Endothelial cell of umbilical vein (primary cell): ENCODE measurements around the gene S1PR4. TPM values are rescaled to one million over a fixed set of nuclear protein-coding genes. Genes with fewer than 3 reads are reported as not detected.

ENCODE experiments used
- BruUV-seq: library from RNA; stranded (reverse); fragments of 400-500 nt; replicated peaks from 2 replicates; lab custom pipeline; 2021; lab: Mats Ljungman, UMichigan
- CTCF ChIA-PET: fragments of 300-600, 350-600 bp; sonication (Branson Sonifier 250); formaldehyde crosslinking; loops from one replicate; lab custom pipeline; 2021; ENCODE audit warnings: antibody characterized with exemption, inconsistent platforms; lab: Charles Lee
- POLR2A ChIA-PET: fragments of 300-600, 350-600 bp; sonication (Branson Sonifier 250); formaldehyde crosslinking; loops from one replicate; lab custom pipeline; 2021; ENCODE audit warnings: antibody characterized with exemption, inconsistent platforms; lab: Charles Lee
- DNase-seq: peaks from one replicate; pipeline ENCODE4 v3.0.0-alpha.2; 2011; ENCODE audit warnings: low read depth, low spot score
- FAIRE-seq: peaks from 2 replicates; lab custom pipeline; 2011; peaks lifted over from hg19 to GRCh38; lab: Jason Lieb, UNC
- H2AFZ ChIP-seq: 2 replicates; pipeline ENCODE4 v1.6.0; 2012; ENCODE audit warnings: low read depth, low read length, control low read depth, inconsistent platforms
- H3K27ac ChIP-seq: 2 replicates; pipeline ENCODE4 v1.5.1; 2011; ENCODE audit warnings: low read depth, mild to moderate bottlenecking, control low read depth, low read length, moderate library complexity; ENCODE audit not compliant: insufficient read depth
- H3K27me3 ChIP-seq, 2 experiments: 2 replicates each; pipeline versions ENCODE4 v1.6.0 to v1.6.1; 2011; ENCODE audit warnings: low read length in 2 of 2, mixed read lengths in 1 of 2; ENCODE audit not compliant: control insufficient read depth in 2 of 2, insufficient read depth in 2 of 2
- H3K36me3 ChIP-seq, 2 experiments: 2 replicates in 1 of 2; 3 replicates in 1 of 2; pipeline ENCODE4 v1.5.1; 2011; ENCODE audit warnings: low read length in 2 of 2, mild to moderate bottlenecking in 1 of 2, moderate library complexity in 1 of 2; ENCODE audit not compliant: control insufficient read depth in 2 of 2, insufficient read depth in 2 of 2; ENCODE audit errors: extremely low read depth in 1 of 2
- H3K4me1 ChIP-seq: 3 replicates; pipeline ENCODE4 v1.5.1; 2011; ENCODE audit warnings: mild to moderate bottlenecking, low read length; ENCODE audit not compliant: control insufficient read depth, insufficient read depth; ENCODE audit errors: extremely low read depth
- H3K4me2 ChIP-seq: 2 replicates; pipeline ENCODE4 v1.6.1; 2011; ENCODE audit warnings: low read length, control low read depth, mixed read lengths; ENCODE audit not compliant: insufficient read depth
- H3K4me3 ChIP-seq, 3 experiments: fragments of 200-600 bp in 1 of 3; sonication (generic), shearing (Covaris generic) in 1 of 3; replicated peaks in 1 of 3; 2 replicates each; pipeline ENCODE4 v1.5.1; 2011 to 2016; ENCODE audit warnings: control low read depth in 3 of 3, low read length in 3 of 3, mild to moderate bottlenecking in 2 of 3, inconsistent platforms in 1 of 3, low read depth in 1 of 3, moderate library complexity in 1 of 3; ENCODE audit not compliant: insufficient read depth in 1 of 3
- H3K79me2 ChIP-seq: 2 replicates; pipeline ENCODE4 v1.6.0; 2012; ENCODE audit warnings: low read length, inconsistent platforms; ENCODE audit not compliant: control insufficient read depth, insufficient read depth
- H3K9ac ChIP-seq: replicated peaks from 2 replicates; pipeline ENCODE3; 2011; ENCODE audit warnings: low read length, control low read depth; ENCODE audit not compliant: insufficient read depth; ENCODE audit errors: extremely low read depth
- H3K9me1 ChIP-seq: replicated peaks from 3 replicates; pipeline ENCODE4 v1.6.0; 2011; ENCODE audit warnings: mild to moderate bottlenecking, low read length; ENCODE audit not compliant: control insufficient read depth, insufficient read depth; ENCODE audit errors: extremely low read depth
- H3K9me3 ChIP-seq: replicated peaks from 2 replicates; pipeline ENCODE4 v1.5.1; 2012; ENCODE audit warnings: low read length, inconsistent platforms; ENCODE audit not compliant: control insufficient read depth, insufficient read depth
- H4K20me1 ChIP-seq: replicated peaks from 2 replicates; pipeline ENCODE3; 2011; ENCODE audit warnings: mild to moderate bottlenecking, low read length; ENCODE audit not compliant: control insufficient read depth, insufficient read depth; ENCODE audit errors: extremely low read depth
- GATA2 ChIP-seq: IDR thresholded peaks from 2 replicates; pipeline ENCODE4 v1.7.0; 2011; ENCODE audit warnings: low read depth, mild to moderate bottlenecking, moderate library complexity, mixed read lengths, low read length; ENCODE audit not compliant: insufficient read length, insufficient read depth
- JUN ChIP-seq: IDR thresholded peaks from 2 replicates; pipeline ENCODE4 v1.6.1; 2011; ENCODE audit warnings: borderline replicate concordance, low read depth; ENCODE audit not compliant: insufficient read length, insufficient read depth
- POLR2A ChIP-seq: IDR thresholded peaks from 2 replicates; pipeline ENCODE4 v1.6.1; 2012; ENCODE audit warnings: low read depth, mild to moderate bottlenecking, control low read depth, low read length
- POLR2AphosphoS5 ChIP-seq: IDR thresholded peaks from 2 replicates; pipeline ENCODE4 v1.6.1; 2012; ENCODE audit warnings: low read depth, mild to moderate bottlenecking, control low read depth, low read length, moderate library complexity; ENCODE audit not compliant: insufficient read depth
- dilution Hi-C: fragments of 300-500 bp; cut with MboI; formaldehyde crosslinking; loops from one replicate; pipeline ENCODE4 v1.15.0; 2019; ENCODE audit warnings: low sequenced_read_pairs; ENCODE audit not compliant: extremely low pct_ligation_motif_present
- intact Hi-C: fragments of 100-400 bp; cut with micrococcal nuclease; formaldehyde crosslinking; loops from one replicate; pipeline ENCODE4 v1.10.0; 2022
- polyA plus RNA-seq, 4 experiments: library from polyadenylated mRNA; depleted of rRNA in 3 of 4; stranded (reverse) in 3 of 4; unstranded in 1 of 4; fragments of >200 nt; gene quantifications; 2 replicates each; pipeline versions ENCODE4 v1.2.1 to v1.2.3, GENCODE V29; 2011 to 2012; ENCODE audit warnings: missing spikeins in 1 of 4
- total RNA-seq: library from RNA; stranded (reverse); gene quantifications from 2 replicates; pipeline ENCODE4 v1.2.3, GENCODE V29; 2021
- TF ChIP-seq, protein P1 (sequence below), 2 donors: IDR thresholded peaks; 1 replicate in 1 of 2; 2 replicates in 1 of 2; pipeline ENCODE4 v1.5.1; 2011; ENCODE audit warnings: low read length in 2 of 2, mild to moderate bottlenecking in 2 of 2, moderate library complexity in 2 of 2, control low read depth in 1 of 2, inconsistent platforms in 1 of 2, low read depth in 1 of 2; ENCODE audit not compliant: insufficient read depth in 1 of 2; ENCODE audit errors: extremely low read depth in 1 of 2

S1PR4 gene
- total and polyA plus RNA-seq, 2 donors (not counting 3 experiments of a cell fraction or from before 2014, with no cell fraction given), result 1.7 to 2.5 TPM

DNA sequence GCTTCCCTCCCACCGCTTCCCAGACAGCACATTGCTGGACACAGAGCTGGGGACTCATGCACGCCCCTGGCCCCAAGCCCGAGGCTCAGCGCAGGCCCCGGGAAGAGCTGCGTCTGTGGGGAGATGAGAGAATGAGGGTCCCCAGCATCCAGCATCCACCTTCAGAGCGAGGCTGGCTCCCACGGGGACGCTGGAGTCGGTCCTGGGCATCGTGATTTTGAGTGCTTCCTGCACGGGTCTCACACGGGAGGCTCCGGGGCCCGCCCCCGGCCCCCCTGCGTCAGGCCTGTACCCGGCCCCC, 11.9 kb downstream of the S1PR4 start:
- no peak overlapping the region for H3K4me3 ChIP-seq
- no peak overlapping the region for H3K4me2 ChIP-seq
- dilution Hi-C loops, result no loop called here
- H3K9ac ChIP-seq, result no peak overlapping the region
- peaks cover 9% of the 10 kb centered on the region for H3K4me1 ChIP-seq
- FAIRE-seq (no peak), DNase-seq (no peak)
- CTCF ChIA-PET, result no interaction called here
- H4K20me1 ChIP-seq, result no peaks in the 10 kb centered on the region
- peaks cover 57% of the 10 kb centered on the region for H3K79me2 ChIP-seq
- no peaks in the 10 kb centered on the region for H3K9me1 ChIP-seq
- H2AFZ ChIP-seq, result no peak overlapping the region
- peaks cover 0 to 4% of the 10 kb centered on the region in 2 experiments for H3K36me3 ChIP-seq
- H3K27me3 ChIP-seq, result no peaks in the 10 kb centered on the region
- POLR2A ChIA-PET, result no interaction called here
- no TSS peak for BruUV-seq
- no peaks in the 10 kb centered on the region for H3K9me3 ChIP-seq
- H3K27ac ChIP-seq, result no peak overlapping the region
- TF ChIP-seq, protein P1, sequence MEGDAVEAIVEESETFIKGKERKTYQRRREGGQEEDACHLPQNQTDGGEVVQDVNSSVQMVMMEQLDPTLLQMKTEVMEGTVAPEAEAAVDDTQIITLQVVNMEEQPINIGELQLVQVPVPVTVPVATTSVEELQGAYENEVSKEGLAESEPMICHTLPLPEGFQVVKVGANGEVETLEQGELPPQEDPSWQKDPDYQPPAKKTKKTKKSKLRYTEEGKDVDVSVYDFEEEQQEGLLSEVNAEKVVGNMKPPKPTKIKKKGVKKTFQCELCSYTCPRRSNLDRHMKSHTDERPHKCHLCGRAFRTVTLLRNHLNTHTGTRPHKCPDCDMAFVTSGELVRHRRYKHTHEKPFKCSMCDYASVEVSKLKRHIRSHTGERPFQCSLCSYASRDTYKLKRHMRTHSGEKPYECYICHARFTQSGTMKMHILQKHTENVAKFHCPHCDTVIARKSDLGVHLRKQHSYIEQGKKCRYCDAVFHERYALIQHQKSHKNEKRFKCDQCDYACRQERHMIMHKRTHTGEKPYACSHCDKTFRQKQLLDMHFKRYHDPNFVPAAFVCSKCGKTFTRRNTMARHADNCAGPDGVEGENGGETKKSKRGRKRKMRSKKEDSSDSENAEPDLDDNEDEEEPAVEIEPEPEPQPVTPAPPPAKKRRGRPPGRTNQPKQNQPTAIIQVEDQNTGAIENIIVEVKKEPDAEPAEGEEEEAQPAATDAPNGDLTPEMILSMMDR (IDR thresholded peaks at IDR 0.05; ENCODE audit: extremely low read depth in 1 of 2, insufficient read depth in 1 of 2, low read depth in 1 of 2, low read length in 2 of 2), result no peak
- TF ChIP-seq GATA2 (no peak), POLR2AphosphoS5 (no peak), POLR2A (no peak), JUN (no peak)
- intact Hi-C loops, result no loop called here
